Muscle of back (tissue), 11 donors: ENCODE data around the gene KDM6A. TPM values are rescaled to one million over a fixed set of nuclear protein-coding genes. Genes with fewer than 3 reads are reported as not detected.
"Not testable (repeated sequence)": the region's sequence is repeated elsewhere in the genome, so short reads cannot be mapped to it uniquely, and the experiment has no call there.

Experiments
- DNase-seq, 3 donors: peaks; one replicate each; pipeline versions ENCODE4 v3.0.0 to v3.0.0-alpha.2; 2013
- polyA plus RNA-seq, 10 donors: library from polyadenylated mRNA; unstranded; fragments of 120-200 nt; gene quantifications; one replicate each; pipeline ENCODE4 v1.2.1, GENCODE V29; 2013; ENCODE audit not compliant: insufficient read length in 10 of 10

Gene KDM6A
- polyA plus RNA-seq, 10 donors, result 10.7 to 33.0 (median 19.9) TPM

DNA sequence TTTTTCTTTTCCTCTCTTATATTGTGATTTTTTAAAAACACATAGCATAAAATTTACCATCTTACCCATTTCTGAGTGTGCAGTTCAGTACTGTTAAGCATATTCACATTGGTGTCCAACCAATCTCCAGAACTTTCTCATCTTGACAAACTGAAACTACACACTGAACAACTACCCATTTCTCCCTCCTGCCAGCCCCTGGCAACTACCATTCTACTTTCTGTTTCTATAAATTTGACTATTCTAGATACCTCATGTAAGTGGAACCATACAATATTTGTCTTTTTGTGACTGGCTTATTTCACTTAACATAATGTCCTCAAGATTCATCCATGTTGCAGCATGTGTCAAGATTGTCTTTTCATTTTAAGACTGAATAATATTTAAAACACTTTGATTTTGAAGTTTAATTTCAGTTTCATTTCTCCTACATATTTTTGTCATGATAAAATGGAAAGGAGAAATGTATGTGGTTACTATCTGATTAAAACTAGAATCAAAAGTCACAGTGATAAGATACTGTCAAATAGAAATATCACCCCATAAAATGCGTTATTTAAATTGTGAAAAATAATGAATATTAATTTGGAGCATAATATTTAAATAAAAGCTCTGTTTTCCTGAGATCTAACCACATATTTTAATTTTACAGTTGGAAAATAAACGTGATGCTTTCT is 204.9 kb downstream of the KDM6A start:
- DNase-seq, result no peak

DNA sequence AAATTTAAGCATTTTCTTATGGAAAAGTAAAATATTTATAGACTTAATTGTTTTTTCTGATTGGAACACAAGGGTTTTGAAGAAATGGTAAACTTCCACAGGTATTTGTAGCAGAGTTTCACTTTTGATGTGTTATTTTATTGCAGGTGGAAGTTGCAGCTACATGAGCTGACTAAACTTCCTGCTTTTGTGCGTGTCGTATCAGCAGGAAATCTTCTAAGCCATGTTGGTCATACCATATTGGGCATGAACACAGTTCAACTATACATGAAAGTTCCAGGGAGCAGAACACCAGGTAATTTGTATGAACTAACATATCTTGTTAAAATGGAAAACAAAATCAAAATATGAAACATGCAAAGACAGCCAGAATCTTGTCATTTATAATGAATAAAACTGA is 210.3 kb downstream of the KDM6A start:
- DNase-seq, result no peak

DNA sequence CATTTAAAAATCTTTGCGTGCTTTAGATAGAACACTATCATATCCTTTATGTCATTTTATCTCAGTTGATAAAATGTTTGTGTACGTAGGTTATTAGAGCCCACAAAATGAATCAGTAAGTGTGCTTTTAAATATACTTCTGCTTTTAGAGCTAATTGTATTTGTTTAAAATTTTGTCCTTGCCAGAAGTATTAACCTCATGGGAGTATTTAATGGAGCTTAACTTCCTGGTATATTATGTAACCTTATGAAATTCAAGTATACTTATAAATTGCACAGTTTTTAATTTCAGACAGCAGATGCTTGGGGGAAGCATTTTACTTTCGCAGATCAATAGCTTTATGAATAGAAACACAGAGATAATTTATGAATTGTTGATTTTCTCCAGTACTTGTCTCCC is 237.5 kb downstream of the KDM6A start:
- peak in 1 of 3 donors; percentile 3 for DNase-seq

DNA sequence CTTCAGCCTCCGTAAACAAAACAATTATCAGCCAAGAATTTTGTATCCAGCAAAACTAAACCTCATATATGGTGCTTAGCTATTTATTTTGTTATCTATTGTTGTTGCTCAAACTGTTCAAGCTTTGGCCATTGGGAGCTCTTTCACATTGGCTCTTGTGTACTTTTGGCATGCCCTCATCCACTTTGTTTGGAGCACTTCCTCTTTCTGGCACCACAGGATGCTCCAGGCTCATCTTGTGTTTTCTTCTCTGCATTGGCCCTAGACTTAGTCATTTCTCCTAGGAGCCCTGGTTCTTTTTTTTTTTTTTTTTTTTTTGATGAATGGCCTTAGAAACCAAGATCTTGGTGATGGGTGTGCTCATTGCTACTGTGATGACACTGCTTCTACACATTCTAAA is 253.2 kb downstream of the KDM6A start:
- DNase-seq, result no peak

DNA sequence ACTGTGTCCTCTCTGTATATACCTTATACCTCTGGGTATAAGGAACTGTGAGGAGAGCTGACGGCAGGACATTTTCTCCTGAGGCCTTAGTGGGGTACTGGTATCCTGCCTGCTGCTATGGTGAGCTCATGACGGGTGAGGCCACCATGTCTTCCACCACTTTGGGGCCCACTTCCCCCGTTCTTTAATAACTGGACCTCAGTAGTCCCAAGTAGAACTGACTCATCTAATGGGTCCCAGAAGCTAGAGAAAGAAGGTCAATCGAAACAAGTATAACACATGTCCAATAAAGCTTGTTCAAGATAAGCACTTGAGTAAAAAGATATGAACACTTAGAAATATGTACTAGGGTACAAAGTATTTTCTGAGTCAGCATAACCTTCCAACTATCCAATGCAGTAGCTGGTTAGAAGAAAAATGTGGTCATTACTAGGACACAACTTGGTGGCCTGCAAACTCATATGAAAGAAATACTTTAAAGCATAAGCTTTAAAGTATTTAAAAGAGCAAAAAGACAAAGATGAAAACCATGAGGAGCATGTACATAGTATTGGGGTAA is 256.0 kb downstream of the KDM6A start:
- DNase-seq, result no peak

DNA sequence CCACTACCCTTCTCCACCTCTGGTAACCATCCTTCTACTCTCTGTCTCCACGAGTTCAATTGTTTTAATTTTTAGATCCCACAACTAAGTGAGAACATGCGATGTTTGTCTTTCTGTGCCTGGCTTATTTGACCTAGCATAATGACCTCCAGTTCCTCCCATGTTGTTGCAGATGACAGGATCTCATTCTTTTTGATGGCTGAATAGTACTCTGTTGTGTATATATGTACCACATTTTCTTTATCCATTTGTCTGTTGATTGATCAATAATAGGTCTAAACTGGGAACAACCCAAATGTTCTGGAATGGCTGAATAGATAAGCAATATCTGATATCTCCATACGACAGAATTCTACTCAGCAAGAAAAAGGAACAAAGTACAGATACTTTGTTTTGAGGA is 260.5 kb downstream of the KDM6A start:
- DNase-seq, result no peak

DNA sequence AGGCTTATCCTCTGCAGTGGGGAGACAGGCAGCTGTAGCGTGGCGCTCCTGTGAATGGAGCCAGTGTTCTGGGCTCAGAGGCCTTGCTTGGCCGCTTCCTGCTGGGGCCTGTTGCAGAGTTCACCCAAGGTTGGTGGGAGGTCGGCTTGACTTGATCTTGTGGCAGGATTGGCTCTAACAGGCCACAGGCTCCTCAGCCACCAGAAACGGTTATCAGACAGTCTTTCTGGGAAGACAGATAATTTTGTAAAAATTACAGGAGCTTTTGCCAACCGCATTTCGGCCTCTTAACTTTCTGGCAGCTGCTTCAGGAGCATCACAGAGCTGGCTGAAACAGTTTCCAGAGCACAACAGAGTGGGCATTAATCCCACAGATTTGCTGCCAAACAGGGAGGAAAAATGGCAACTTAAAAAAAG is 261.3 kb downstream of the KDM6A start:
- DNase-seq, result peak; percentile 3 to 28 (median 10)

DNA sequence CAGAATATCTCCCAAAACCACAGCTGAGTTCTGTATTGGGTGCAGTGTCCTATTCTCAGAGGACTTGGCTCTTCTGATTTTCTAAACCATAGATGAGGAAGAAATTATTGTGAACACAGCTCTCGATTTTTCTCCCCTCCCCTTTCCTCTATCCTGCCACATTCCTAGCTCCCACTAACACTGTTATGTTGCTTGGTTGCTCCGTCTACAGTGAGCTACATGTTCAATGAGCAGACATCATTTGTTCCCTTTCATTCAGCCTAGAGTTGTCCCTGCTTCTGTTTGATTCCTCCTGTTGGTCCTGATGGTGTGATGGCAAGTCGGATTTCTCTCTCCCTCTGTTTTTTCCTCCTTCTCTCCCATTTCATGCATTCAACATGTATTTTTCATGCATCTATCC is 261.8 kb downstream of the KDM6A start:
- DNase-seq, result no peak

DNA sequence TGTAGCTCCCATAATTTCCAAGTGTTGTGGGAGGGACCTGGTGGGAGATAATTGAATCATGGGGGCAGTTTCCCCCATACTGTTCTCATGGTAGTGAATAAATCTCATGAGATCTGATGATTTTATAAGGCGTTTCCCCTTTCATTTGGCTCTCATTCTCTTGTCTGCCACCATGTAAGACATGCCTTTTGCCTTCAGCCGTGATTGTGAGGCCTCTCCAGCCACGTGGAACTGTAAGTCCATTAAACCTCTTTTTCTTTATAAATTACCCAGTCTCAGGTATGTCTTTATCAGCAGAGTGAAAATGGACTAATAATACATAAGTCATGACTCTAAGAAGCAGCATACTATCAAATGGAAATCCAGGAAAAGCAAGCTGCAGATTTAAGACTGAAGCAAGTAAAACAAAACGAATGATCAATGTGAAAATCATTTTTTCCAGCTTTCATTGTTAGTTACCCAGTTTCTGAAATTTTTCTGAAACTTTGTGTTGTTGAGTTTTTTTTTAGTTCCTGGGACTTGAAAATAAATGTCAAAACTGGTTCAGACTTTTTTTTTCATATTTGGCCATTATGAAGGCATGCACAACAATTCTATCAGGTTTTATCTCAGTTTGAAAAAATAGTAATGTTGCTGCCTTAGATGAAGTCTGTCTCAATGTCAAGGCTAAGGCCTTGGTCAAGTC is 262.5 kb downstream of the KDM6A start:
- DNase-seq, result not testable (repeated sequence)

DNA sequence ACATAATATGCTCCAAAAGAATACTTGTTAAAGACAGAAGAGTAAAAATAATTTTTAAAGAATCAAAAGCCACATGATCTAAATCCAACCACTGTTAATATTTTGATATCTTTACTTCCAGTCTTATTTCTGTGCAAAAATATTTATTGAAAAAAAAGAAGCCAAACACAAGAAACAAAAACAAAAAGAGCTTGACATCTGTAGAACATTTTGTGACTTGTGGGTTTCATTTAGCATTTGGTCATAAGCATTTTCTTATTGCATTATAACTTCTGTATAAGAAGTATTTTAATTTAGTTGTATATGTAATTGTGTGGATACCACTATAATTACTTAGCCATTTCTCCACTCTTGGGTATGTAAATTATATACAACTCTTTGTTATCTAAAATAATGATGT is 264.5 kb downstream of the KDM6A start:
- DNase-seq, result no peak

DNA sequence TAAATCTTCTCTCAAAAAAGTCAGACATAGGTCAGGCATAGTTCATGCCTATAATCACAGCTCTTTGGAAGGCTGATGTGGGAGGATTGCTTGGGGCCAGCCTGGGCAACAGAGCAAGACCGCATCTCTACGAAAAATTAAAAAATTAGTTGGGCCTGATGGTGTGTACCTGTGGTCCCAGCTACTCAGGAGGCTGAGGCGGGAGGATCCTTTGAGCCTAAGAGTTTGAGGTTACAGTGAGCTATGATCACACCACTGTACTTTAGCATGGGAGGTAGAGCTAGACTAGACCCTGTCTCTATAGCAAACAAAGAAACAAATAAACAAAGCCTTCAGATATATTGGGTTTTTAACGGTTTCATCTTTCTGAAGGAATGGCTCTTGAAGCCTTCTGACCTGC is 265.5 kb downstream of the KDM6A start:
- no peak for DNase-seq

DNA sequence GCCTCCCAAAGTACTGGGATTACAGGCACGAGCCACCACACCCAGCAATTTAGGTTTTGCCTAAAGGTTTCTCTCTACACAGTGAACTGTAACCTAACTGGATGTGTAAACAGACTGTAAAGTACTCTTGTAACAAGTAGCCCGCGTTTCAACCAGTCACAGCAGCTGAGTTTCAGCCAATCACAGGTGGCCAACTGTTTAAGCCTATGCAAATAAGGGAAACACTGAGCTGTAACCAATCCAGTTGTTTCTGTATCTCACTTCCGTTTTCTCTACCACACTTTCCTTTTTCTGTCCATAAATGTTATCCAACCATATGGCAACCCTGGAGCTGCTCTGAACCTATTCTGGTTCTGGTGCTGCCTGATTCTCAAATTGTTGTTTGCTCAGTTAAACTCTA is 267.8 kb downstream of the KDM6A start:
- DNase-seq, result no peak

DNA sequence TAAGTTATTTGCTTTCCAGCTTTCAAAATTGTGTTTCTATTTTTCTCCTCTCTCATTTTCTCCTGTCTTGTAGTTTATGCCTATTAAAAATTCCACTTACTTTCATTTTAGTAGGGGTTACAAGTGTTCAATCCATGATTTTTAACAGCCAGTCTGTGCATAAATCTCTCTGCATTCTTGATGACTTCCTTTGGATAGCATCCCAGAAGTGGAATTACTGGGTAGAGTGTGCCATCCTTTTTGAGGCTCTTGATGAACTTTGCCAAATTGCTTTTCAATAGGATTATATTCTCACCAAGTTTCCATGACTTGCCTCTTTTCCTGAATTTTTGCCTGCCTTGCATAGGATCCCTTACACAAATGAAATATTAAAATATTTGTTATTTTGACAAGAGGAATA is 269.2 kb downstream of the KDM6A start:
- peak in 2 of 3 donors; percentile 5 to 9 for DNase-seq

DNA sequence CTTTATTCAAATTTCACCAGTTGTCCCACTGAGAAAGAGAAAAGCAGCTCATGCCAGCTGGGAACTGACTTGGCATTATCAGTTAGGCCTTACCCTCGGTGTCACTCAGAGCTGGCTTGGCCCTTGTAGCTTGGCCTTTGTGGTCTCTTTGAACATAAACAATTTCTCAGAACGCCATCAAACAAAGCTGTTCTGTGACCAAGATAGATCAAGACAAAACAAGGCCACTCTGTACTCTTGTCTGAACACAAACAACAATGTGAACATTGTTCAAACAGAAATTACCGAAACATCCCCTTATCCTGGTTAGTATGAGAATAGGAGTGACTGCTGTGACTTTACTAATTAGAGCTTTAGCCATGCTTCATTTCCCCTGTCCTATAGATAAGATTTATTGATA is 270.5 kb downstream of the KDM6A start:
- no peak for DNase-seq

DNA sequence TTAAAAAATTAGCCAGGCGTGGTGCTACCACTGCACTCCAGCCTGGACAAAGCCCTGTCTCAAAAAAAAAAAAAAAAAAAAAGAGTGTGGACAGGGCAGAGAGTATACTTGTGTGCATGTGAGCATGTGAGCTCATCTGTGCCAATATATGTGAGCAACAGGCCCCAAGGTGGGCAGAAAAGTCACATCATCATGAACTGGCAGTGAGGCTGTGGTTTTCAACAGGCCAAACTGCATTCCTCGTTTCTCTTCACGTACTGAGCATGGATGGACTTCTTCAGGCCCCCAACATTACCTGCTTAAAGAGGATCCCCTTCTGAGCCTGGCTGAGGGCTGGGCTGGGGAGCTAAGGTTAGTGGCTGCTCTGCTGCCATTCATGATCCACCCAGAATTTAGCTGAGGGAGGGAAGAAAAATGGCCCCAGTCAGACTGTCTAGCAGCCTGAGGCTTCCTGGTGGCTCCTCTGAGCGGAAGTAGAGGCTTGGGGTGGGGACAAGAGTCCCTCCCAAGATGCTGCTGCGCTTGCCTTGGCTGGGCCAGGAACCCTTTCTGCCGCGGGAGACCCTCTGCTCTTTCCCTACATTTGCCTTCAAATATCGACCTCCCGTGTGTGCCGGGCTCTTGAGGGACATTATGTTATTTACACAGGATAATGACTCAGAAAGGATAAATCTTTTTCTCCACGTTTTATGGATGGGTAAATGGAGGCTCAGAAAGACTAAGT is 272.7 kb downstream of the KDM6A start:
- no peak for DNase-seq

DNA sequence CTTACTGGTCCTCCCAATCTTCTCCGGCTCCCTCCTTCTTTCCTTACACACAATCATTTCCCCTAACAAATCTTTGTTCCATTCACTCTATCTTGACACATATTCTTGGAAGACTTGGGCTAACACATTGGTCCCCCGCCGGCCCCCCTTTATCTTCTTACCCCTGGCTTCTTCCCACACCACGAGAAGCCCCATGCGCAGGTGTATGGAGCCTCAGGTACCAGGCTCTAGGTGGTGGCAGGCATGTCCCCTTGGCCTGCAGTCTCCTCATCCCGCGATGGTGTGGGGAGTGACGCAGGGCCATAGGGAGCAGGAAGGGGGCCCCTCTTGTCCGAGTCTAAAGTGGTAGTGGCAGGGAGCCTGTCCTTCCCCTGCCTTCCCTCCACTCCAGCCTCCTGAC is 277.8 kb downstream of the KDM6A start:
- DNase-seq, result no peak

DNA sequence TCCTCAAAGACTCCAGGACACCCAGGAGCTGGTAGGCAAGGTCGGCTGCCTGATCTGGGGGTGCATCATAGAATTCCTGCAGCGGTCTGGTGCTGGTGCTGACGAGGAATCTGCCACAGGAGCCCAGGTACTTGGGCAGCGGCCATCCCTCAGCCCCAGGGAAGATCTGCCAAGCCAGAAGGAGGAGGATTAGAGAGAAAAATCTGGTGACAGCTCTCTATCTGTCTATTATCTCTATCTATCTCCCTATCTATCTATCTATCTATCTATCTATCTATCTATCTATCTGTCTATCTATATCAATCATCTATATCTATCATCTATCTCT is 281.0 kb downstream of the KDM6A start:
- DNase-seq, result no peak

DNA sequence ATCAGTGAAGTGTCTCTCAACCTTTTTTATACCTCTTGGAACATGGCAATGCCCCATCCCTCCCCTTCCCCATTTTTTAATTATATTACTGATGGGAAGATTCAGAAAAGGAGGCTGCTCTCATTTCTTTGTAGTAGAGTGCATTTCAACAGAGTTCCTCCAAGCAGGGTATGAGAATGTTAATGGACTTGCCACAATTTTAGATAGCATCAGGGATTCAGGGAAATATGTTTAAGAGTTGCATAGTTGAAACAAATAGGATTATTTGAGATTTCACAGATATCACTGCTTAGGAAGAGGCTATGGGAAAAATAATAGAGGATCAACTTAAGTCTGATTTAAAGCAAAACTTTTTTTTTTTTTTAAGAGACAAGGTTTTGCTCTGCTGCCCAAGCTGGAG is 281.5 kb downstream of the KDM6A start:
- no peak for DNase-seq

DNA sequence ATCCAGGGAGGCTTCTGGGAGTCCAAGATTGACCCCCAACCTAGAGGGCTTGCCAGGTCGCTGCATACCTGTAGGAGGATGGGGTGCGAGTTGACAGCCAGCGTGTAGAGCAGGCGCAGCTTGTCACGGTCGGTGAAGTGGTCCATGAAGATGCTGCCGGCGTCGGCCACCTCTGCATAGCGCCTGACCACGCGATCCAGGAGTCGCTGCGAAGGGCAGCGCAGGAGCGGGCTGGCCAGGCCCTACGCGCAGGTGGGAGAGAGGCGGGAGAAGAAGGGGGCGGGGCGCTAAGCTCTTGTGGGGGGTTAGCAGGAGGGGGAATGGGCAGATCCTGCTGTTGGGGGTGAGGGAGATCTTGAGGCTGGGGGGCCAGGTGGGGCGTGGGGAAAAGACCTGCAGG is 284.7 kb downstream of the KDM6A start:
- DNase-seq, result no peak
